ENCODE measurements around the gene INTS7. TPM values are rescaled to one million over a fixed set of nuclear protein-coding genes. Genes with fewer than 3 reads are reported as not detected.

The INTS7 gene
- total RNA-seq, 1 experiment from 2014 or later, result 35.5 TPM

GRCh38 chr1:211894312-211894711 is 141.0 kb downstream of the INTS7 start:
- ATAC-seq, result no peak
- DNase-seq (ENCODE audit: low read depth, low spot score), result no peak
- Histone ChIP-seq H3K27me3 (ENCODE audit: control insufficient read depth, insufficient read depth, low read length) (no peaks in the 10 kb centered on the region), H3K9me3 (ENCODE audit: control insufficient read depth, insufficient read depth, low read depth, low read length) (no peaks in the 10 kb centered on the region), H3K4me3 (ENCODE audit: low read depth in 2 of 2, low read length in 2 of 2) (no peak overlapping the region), H3K27ac (ENCODE audit: low read length) (no peak overlapping the region), H3K36me3 (ENCODE audit: control insufficient read depth, insufficient read depth, low read length) (no peaks in the 10 kb centered on the region), H3K4me1 (ENCODE audit: control insufficient read depth, insufficient read depth, low read length) (peaks cover 6% of the 10 kb centered on the region; the same call in 1 of the 2 replicates)
- in situ Hi-C loops (cut with HindIII; ENCODE audit: low pct_unique_long_range_greater_than_20kb, low sequenced_read_pairs) (no loop called here), intact Hi-C loops (cut with micrococcal nuclease; ENCODE audit: unreplicated experiment) (no loop called here)
- ChIA-PET CTCF (no interaction called here), POLR2A (no interaction called here)
- no TSS peak for BruUV-seq (replicated peaks)
- TF ChIP-seq CTCF (IDR thresholded peaks at IDR 0.05) (no peak), POLR2AphosphoS5 (IDR thresholded peaks at IDR 0.05; ENCODE audit: low read depth, low read length) (no peak), SIN3A (IDR thresholded peaks at IDR 0.05; ENCODE audit: borderline replicate concordance, insufficient read depth, low read depth, low read length) (no peak), TCF7L2 (IDR thresholded peaks at IDR 0.05; ENCODE audit: low read depth, low read length) (no peak)
- TF ChIP-seq, protein P1, sequence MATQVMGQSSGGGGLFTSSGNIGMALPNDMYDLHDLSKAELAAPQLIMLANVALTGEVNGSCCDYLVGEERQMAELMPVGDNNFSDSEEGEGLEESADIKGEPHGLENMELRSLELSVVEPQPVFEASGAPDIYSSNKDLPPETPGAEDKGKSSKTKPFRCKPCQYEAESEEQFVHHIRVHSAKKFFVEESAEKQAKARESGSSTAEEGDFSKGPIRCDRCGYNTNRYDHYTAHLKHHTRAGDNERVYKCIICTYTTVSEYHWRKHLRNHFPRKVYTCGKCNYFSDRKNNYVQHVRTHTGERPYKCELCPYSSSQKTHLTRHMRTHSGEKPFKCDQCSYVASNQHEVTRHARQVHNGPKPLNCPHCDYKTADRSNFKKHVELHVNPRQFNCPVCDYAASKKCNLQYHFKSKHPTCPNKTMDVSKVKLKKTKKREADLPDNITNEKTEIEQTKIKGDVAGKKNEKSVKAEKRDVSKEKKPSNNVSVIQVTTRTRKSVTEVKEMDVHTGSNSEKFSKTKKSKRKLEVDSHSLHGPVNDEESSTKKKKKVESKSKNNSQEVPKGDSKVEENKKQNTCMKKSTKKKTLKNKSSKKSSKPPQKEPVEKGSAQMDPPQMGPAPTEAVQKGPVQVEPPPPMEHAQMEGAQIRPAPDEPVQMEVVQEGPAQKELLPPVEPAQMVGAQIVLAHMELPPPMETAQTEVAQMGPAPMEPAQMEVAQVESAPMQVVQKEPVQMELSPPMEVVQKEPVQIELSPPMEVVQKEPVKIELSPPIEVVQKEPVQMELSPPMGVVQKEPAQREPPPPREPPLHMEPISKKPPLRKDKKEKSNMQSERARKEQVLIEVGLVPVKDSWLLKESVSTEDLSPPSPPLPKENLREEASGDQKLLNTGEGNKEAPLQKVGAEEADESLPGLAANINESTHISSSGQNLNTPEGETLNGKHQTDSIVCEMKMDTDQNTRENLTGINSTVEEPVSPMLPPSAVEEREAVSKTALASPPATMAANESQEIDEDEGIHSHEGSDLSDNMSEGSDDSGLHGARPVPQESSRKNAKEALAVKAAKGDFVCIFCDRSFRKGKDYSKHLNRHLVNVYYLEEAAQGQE (IDR thresholded peaks at IDR 0.05; ENCODE audit: insufficient read depth in 1 of 2, low read depth in 2 of 2, low read length in 1 of 2), result no peak

DNA sequence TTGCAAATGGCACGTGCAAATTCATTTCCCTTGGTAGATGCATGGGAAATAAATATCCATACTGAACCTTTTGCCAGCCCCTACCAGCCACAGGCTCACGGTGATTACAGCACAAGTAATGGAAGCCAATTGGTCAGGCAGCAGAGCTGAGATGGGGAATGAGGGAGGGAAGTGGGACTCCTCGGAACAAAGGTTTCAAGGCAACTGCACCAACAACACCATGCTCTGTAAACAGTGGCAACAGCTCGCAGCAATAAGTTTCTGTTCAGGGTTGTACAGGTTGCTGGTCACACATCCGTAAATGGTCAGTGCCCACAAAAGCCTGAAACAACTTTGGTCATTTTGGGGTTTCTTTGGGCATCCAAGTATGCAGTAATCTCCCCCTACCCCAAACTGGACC is 142.1 kb downstream of the INTS7 start:
- intact Hi-C loops (cut with micrococcal nuclease; ENCODE audit: unreplicated experiment), result no loop called here
- no peaks in the 10 kb centered on the region for H3K9me3 ChIP-seq (ENCODE audit: control insufficient read depth, insufficient read depth, low read depth, low read length)
- H3K36me3 ChIP-seq (ENCODE audit: control insufficient read depth, insufficient read depth, low read length), result no peaks in the 10 kb centered on the region
- DNase-seq (ENCODE audit: low read depth, low spot score) (no peak), ATAC-seq (no peak)
- in situ Hi-C loops (cut with HindIII; ENCODE audit: low pct_unique_long_range_greater_than_20kb, low sequenced_read_pairs), result no loop called here
- ChIA-PET POLR2A (no interaction called here), CTCF (interaction anchor here (0.6 kb wide), 1 partner anchor 45 kb away, joined by 8 read pairs; no protein-coding TSS in a partner anchor)
- no peak overlapping the region for H3K27ac ChIP-seq (ENCODE audit: low read length)
- H3K27me3 ChIP-seq (ENCODE audit: control insufficient read depth, insufficient read depth, low read length), result no peaks in the 10 kb centered on the region
- no TSS peak for BruUV-seq (replicated peaks)
- peaks cover 6% of the 10 kb centered on the region; the same call in 1 of the 2 replicates for H3K4me1 ChIP-seq (ENCODE audit: control insufficient read depth, insufficient read depth, low read length)
- TF ChIP-seq SIN3A (IDR thresholded peaks at IDR 0.05; ENCODE audit: borderline replicate concordance, insufficient read depth, low read depth, low read length) (no peak), CTCF (IDR thresholded peaks at IDR 0.05) (no peak), TCF7L2 (IDR thresholded peaks at IDR 0.05; ENCODE audit: low read depth, low read length) (no peak), POLR2AphosphoS5 (IDR thresholded peaks at IDR 0.05; ENCODE audit: low read depth, low read length) (no peak)
- TF ChIP-seq, protein P1 (IDR thresholded peaks at IDR 0.05; ENCODE audit: insufficient read depth in 1 of 2, low read depth in 2 of 2, low read length in 1 of 2), result no peak
- no peak overlapping the region for H3K4me3 ChIP-seq (ENCODE audit: low read depth in 2 of 2, low read length in 2 of 2)
